HepG2 (cell line): Measurements from ENCODE around the gene TNFRSF25. TPM values are rescaled to one million over a fixed set of nuclear protein-coding genes. Genes with fewer than 3 reads are reported as not detected.
A peak's percentile ranks its signal among the peaks of the same experiment; 100 is the strongest.

Source experiments
- RARA ChIP-seq: IDR thresholded peaks from 2 replicates; pipeline ENCODE4 v1.6.1; 2016; ENCODE audit warnings: missing genetic modification reagents, missing compliant biosample characterization
- USF2 ChIP-seq, 2 experiments: sonication (generic) in 1 of 2; formaldehyde crosslinking in 1 of 2; IDR thresholded peaks; 2 replicates each; pipeline versions ENCODE4 v1.5.1 to v1.6.1; 2011 to 2020; ENCODE audit warnings: borderline replicate concordance in 1 of 2, low read depth in 1 of 2, low read length in 1 of 2, mild to moderate bottlenecking in 1 of 2, missing genetic modification reagents in 1 of 2, moderate library complexity in 1 of 2
- ZNF142 ChIP-seq: sonication (generic); formaldehyde crosslinking; IDR thresholded peaks from 2 replicates; pipeline ENCODE4 v1.4.0; 2020; ENCODE audit warnings: missing genetic modification reagents
- ZNF644 ChIP-seq: IDR thresholded peaks from 2 replicates; pipeline ENCODE4 v1.6.1; 2016; ENCODE audit warnings: low read depth
- ZNF788 ChIP-seq: sonication (generic); formaldehyde crosslinking; IDR thresholded peaks from 2 replicates; pipeline ENCODE4 v1.5.0; 2020; ENCODE audit warnings: mild to moderate bottlenecking, missing genetic modification reagents, borderline replicate concordance
- polyA plus RNA-seq, 8 experiments: library from polyadenylated mRNA; depleted of rRNA in 3 of 8; stranded (reverse) in 7 of 8; unstranded in 1 of 8; fragments of >200 nt; fragmentation: Illumina TruSeq in 4 of 8; extraction: Trizol in 4 of 8; gene quantifications; 2 replicates each; pipeline versions ENCODE4 v1.2.1 to v1.2.3, GENCODE V29; 2011 to 2016; ENCODE audit warnings: low read depth in 4 of 8, missing spikeins in 1 of 8, mixed read lengths in 1 of 8; ENCODE audit not compliant: insufficient read depth in 1 of 8
- total RNA-seq, 5 experiments: library from RNA; depleted of rRNA; stranded (reverse); fragments of >200 nt; fragmentation: Illumina TruSeq; extraction: Trizol; gene quantifications; 2 replicates each; pipeline ENCODE4 v1.2.3, GENCODE V29; 2016; ENCODE audit warnings: low read depth in 1 of 5
- TF ChIP-seq, protein P1 (sequence below), 2 experiments: sonication (generic) in 1 of 2; formaldehyde crosslinking in 1 of 2; IDR thresholded peaks; 2 replicates each; pipeline versions ENCODE4 v1.4.0 to v1.6.1; 2018 to 2020; ENCODE audit warnings: missing genetic modification reagents in 2 of 2, borderline replicate concordance in 1 of 2, low read depth in 1 of 2, mild to moderate bottlenecking in 1 of 2, missing biosample characterization in 1 of 2
- TF ChIP-seq, protein P2 (sequence below): sonication (generic); formaldehyde crosslinking; IDR thresholded peaks from 2 replicates; pipeline ENCODE4 v1.5.0; 2020; ENCODE audit warnings: mild to moderate bottlenecking, missing genetic modification reagents, borderline replicate concordance

Gene TNFRSF25
- total and polyA plus RNA-seq, 2 of the 13 experiments (the other 11 are each of a cell fraction or from before 2014, with no cell fraction given), result 1.4 to 1.5 TPM

- no peak for TF ChIP-seq ZNF142 (CRISPR knock-in tag)
- TF ChIP-seq, protein P1, sequence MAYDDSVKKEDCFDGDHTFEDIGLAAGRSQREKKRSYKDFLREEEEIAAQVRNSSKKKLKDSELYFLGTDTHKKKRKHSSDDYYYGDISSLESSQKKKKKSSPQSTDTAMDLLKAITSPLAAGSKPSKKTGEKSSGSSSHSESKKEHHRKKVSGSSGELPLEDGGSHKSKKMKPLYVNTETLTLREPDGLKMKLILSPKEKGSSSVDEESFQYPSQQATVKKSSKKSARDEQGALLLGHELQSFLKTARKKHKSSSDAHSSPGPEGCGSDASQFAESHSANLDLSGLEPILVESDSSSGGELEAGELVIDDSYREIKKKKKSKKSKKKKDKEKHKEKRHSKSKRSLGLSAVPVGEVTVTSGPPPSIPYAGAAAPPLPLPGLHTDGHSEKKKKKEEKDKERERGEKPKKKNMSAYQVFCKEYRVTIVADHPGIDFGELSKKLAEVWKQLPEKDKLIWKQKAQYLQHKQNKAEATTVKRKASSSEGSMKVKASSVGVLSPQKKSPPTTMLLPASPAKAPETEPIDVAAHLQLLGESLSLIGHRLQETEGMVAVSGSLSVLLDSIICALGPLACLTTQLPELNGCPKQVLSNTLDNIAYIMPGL (CRISPR knock-in tag; IDR thresholded peaks at IDR 0.05; ENCODE audit: borderline replicate concordance in 1 of 2, low read depth in 1 of 2), result 0 out of 4 replicates have a peak, but pooled peaks of 1 of the 2 experiments have one; percentile 26
- no peak for TF ChIP-seq USF2 (IDR thresholded peaks at IDR 0.05; ENCODE audit: low read depth, low read length)
- TF ChIP-seq USF2 (CRISPR knock-in tag; IDR thresholded peaks at IDR 0.05; ENCODE audit: borderline replicate concordance), result no peak
- no peak for TF ChIP-seq ZNF644 (CRISPR knock-in tag)
- TF ChIP-seq, protein P2, sequence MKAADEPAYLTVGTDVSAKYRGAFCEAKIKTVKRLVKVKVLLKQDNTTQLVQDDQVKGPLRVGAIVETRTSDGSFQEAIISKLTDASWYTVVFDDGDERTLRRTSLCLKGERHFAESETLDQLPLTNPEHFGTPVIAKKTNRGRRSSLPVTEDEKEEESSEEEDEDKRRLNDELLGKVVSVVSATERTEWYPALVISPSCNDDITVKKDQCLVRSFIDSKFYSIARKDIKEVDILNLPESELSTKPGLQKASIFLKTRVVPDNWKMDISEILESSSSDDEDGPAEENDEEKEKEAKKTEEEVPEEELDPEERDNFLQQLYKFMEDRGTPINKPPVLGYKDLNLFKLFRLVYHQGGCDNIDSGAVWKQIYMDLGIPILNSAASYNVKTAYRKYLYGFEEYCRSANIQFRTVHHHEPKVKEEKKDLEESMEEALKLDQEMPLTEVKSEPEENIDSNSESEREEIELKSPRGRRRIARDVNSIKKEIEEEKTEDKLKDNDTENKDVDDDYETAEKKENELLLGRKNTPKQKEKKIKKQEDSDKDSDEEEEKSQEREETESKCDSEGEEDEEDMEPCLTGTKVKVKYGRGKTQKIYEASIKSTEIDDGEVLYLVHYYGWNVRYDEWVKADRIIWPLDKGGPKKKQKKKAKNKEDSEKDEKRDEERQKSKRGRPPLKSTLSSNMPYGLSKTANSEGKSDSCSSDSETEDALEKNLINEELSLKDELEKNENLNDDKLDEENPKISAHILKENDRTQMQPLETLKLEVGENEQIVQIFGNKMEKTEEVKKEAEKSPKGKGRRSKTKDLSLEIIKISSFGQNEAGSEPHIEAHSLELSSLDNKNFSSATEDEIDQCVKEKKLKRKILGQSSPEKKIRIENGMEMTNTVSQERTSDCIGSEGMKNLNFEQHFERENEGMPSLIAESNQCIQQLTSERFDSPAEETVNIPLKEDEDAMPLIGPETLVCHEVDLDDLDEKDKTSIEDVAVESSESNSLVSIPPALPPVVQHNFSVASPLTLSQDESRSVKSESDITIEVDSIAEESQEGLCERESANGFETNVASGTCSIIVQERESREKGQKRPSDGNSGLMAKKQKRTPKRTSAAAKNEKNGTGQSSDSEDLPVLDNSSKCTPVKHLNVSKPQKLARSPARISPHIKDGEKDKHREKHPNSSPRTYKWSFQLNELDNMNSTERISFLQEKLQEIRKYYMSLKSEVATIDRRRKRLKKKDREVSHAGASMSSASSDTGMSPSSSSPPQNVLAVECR (CRISPR knock-in tag), result peak; percentile 39; the same call in 1 of the 2 replicates
- 0 out of 2 replicates have a peak, but pooled peaks have one; percentile 12 for TF ChIP-seq RARA (CRISPR knock-in tag)
- 0 out of 2 replicates have a peak, but pooled peaks have one; percentile 31 for TF ChIP-seq ZNF788 (CRISPR knock-in tag)
Observed at GRCh38 chr1:6448749-6449631, 17.0 kb downstream of the TNFRSF25 start (continued).
